Measurements from ENCODE around the gene BABAM2. TPM values are rescaled to one million over a fixed set of nuclear protein-coding genes. Genes with fewer than 3 reads are reported as not detected.

The BABAM2 gene
- total and polyA plus RNA-seq, 10 of the 15 experiments (the other 5 are each of a cell fraction or from before 2014, with no cell fraction given), result 30.7 to 59.9 (median 44.5) TPM

DNA sequence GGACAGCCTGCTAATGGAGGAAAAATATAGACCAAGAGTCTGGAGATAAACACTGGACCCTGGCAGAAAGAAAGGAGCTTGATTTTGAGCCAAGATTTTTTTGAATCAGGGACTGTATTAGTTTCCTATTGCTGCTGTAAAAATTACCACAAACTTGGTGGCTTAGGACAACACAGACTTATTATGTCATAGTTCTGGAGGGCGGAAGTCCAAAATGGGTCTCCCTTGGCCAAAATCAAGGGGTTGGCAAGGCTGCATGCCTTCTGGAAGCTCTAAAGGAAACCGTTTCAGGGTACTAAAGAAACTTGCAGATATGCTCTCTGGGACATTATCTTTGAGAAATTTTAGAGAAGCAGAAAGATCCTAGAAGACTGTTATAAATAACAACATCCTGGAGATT is 140.1 kb downstream of the BABAM2 start:
- Histone ChIP-seq H3K4me1 (ENCODE audit: control insufficient read depth, insufficient read depth, low read length) (no peaks in the 10 kb centered on the region), H3K4me3 (no peak overlapping the region), H3K36me3 (ENCODE audit: control insufficient read depth in 2 of 2, insufficient read depth in 2 of 2, low read length in 1 of 2) (no peaks in the 10 kb centered on the region; a peak in 3 of 4 replicates), H3K9ac (ENCODE audit: control insufficient read depth, insufficient read depth, low read length) (no peak overlapping the region), H3K79me2 (ENCODE audit: control insufficient read depth, insufficient read depth, low read length) (no peaks in the 10 kb centered on the region), H3K27me3 (replicated peaks in 1 of 2; ENCODE audit: control insufficient read depth in 2 of 2, insufficient read depth in 2 of 2, low read length in 1 of 2) (no peaks in the 10 kb centered on the region), H4K20me1 (ENCODE audit: control insufficient read depth, insufficient read depth) (no peaks in the 10 kb centered on the region), H2AFZ (ENCODE audit: control insufficient read depth, low read depth, low read length) (no peak overlapping the region), H3K27ac (ENCODE audit: control insufficient read depth, insufficient read depth) (no peak overlapping the region), H3K4me2 (ENCODE audit: control insufficient read depth, insufficient read depth) (no peak overlapping the region), H3K9me3 (replicated peaks; ENCODE audit: control insufficient read depth, insufficient read depth, low read length) (no peaks in the 10 kb centered on the region)
- WGBS (ENCODE audit: insufficient coverage, insufficient replicate concordance, low lambda C conversion rate, missing lambda C conversion rate), result 68% methylated on average over 2 of the region's 2 CpGs
- no TSS peak for BruUV-seq (replicated peaks)
- ATAC-seq, result no peak
- no peak for FAIRE-seq
- TF ChIP-seq, protein P1, sequence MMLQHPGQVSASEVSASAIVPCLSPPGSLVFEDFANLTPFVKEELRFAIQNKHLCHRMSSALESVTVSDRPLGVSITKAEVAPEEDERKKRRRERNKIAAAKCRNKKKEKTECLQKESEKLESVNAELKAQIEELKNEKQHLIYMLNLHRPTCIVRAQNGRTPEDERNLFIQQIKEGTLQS (IDR thresholded peaks at IDR 0.05; ENCODE audit: borderline replicate concordance, extremely low read depth, low read depth, low read length), result no peak
- TF ChIP-seq KLF5 (IDR thresholded peaks at IDR 0.05; ENCODE audit: partially characterized antibody), result no peak
- TF ChIP-seq, protein P2, sequence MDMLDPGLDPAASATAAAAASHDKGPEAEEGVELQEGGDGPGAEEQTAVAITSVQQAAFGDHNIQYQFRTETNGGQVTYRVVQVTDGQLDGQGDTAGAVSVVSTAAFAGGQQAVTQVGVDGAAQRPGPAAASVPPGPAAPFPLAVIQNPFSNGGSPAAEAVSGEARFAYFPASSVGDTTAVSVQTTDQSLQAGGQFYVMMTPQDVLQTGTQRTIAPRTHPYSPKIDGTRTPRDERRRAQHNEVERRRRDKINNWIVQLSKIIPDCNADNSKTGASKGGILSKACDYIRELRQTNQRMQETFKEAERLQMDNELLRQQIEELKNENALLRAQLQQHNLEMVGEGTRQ (IDR thresholded peaks at IDR 0.05; ENCODE audit: borderline replicate concordance, low read depth, low read length), result no peak
- no peak for TF ChIP-seq RUNX3 (IDR thresholded peaks at IDR 0.05; ENCODE audit: low read length)
- TF ChIP-seq, protein P3, sequence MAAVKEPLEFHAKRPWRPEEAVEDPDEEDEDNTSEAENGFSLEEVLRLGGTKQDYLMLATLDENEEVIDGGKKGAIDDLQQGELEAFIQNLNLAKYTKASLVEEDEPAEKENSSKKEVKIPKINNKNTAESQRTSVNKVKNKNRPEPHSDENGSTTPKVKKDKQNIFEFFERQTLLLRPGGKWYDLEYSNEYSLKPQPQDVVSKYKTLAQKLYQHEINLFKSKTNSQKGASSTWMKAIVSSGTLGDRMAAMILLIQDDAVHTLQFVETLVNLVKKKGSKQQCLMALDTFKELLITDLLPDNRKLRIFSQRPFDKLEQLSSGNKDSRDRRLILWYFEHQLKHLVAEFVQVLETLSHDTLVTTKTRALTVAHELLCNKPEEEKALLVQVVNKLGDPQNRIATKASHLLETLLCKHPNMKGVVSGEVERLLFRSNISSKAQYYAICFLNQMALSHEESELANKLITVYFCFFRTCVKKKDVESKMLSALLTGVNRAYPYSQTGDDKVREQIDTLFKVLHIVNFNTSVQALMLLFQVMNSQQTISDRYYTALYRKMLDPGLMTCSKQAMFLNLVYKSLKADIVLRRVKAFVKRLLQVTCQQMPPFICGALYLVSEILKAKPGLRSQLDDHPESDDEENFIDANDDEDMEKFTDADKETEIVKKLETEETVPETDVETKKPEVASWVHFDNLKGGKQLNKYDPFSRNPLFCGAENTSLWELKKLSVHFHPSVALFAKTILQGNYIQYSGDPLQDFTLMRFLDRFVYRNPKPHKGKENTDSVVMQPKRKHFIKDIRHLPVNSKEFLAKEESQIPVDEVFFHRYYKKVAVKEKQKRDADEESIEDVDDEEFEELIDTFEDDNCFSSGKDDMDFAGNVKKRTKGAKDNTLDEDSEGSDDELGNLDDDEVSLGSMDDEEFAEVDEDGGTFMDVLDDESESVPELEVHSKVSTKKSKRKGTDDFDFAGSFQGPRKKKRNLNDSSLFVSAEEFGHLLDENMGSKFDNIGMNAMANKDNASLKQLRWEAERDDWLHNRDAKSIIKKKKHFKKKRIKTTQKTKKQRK (IDR thresholded peaks at IDR 0.05; ENCODE audit: low read depth, low read length), result no peak
- TF ChIP-seq, protein P4, sequence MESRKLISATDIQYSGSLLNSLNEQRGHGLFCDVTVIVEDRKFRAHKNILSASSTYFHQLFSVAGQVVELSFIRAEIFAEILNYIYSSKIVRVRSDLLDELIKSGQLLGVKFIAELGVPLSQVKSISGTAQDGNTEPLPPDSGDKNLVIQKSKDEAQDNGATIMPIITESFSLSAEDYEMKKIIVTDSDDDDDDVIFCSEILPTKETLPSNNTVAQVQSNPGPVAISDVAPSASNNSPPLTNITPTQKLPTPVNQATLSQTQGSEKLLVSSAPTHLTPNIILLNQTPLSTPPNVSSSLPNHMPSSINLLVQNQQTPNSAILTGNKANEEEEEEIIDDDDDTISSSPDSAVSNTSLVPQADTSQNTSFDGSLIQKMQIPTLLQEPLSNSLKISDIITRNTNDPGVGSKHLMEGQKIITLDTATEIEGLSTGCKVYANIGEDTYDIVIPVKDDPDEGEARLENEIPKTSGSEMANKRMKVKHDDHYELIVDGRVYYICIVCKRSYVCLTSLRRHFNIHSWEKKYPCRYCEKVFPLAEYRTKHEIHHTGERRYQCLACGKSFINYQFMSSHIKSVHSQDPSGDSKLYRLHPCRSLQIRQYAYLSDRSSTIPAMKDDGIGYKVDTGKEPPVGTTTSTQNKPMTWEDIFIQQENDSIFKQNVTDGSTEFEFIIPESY (IDR thresholded peaks at IDR 0.05), result no peak
- no peak for TF ChIP-seq ZNF622 (IDR thresholded peaks at IDR 0.05)
- TF ChIP-seq ZBED1 (IDR thresholded peaks at IDR 0.05; ENCODE audit: borderline replicate concordance), result no peak
- no peak for TF ChIP-seq SP1 (IDR thresholded peaks at IDR 0.05; ENCODE audit: low read depth, low read length)
- TF ChIP-seq RB1 (IDR thresholded peaks at IDR 0.05; ENCODE audit: borderline replicate concordance), result no peak
- TF ChIP-seq HDGF (IDR thresholded peaks at IDR 0.05), result no peak
- TF ChIP-seq, protein P5, sequence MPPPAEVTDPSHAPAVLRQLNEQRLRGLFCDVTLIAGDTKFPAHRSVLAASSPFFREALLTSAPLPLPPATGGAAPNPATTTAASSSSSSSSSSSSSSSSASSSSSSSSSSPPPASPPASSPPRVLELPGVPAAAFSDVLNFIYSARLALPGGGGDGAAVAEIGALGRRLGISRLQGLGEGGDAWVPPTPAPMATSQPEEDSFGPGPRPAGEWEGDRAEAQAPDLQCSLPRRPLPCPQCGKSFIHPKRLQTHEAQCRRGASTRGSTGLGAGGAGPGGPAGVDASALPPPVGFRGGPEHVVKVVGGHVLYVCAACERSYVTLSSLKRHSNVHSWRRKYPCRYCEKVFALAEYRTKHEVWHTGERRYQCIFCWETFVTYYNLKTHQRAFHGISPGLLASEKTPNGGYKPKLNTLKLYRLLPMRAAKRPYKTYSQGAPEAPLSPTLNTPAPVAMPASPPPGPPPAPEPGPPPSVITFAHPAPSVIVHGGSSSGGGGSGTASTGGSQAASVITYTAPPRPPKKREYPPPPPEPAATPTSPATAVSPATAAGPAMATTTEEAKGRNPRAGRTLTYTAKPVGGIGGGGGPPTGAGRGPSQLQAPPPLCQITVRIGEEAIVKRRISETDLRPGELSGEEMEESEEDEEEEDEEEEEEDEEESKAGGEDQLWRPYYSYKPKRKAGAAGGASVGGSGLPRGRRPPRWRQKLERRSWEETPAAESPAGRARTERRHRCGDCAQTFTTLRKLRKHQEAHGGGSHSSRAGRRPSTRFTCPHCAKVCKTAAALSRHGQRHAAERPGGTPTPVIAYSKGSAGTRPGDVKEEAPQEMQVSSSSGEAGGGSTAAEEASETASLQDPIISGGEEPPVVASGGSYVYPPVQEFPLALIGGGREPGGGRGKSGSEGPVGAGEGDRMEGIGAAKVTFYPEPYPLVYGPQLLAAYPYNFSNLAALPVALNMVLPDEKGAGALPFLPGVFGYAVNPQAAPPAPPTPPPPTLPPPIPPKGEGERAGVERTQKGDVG (CRISPR knock-in tag; IDR thresholded peaks at IDR 0.05), result no peak
- no peak for DNase-seq (ENCODE audit: low read depth, low spot score)
- CTCF ChIA-PET, result no interaction called here
- in situ Hi-C loops (cut with MboI), result no loop called here
- SMC1A ChIA-PET (ENCODE audit: uncharacterized antibody, unreplicated experiment), result interaction anchor here (0.8 kb wide), 1 partner anchor 162 kb away, joined by 3 read pairs; no protein-coding TSS in a partner anchor
- POLR2A ChIA-PET, result no interaction called here
- intact Hi-C loops (cut with micrococcal nuclease; ENCODE audit: unreplicated experiment), result no loop called here
- RAD21 ChIA-PET (ENCODE audit: unreplicated experiment), result no interaction called here
